A549 (cell line): ENCODE measurements around the gene ASMTL. TPM values are rescaled to one million over a fixed set of nuclear protein-coding genes. Genes with fewer than 3 reads are reported as not detected.
A peak's percentile ranks its signal among the peaks of the same experiment; 100 is the strongest.

Experiments used
- ATAC-seq, 2 experiments: fragments of 200-7000 bp in 1 of 2; fragments of >200 bp in 1 of 2; cut with Nextera tagmentation in 1 of 2; cut with Tn5 transposase in 1 of 2; 3 replicates each; pipeline versions ENCODE4 v1.8.0 to v1.9.1; 2018 to 2020; ENCODE audit warnings: mild to moderate bottlenecking in 1 of 2, moderate library complexity in 1 of 2
- CTCF ChIA-PET: fragments of 300-600 bp; sonication (Branson Sonifier 250); formaldehyde crosslinking; extraction: SDS; loops from one replicate; lab custom pipeline; 2021; ENCODE audit warnings: antibody characterized with exemption, inconsistent platforms; lab: Yijun Ruan, JAX
- POLR2A ChIA-PET: fragments of 350-600 bp; formaldehyde crosslinking; extraction: SDS; loops from one replicate; lab custom pipeline; 2021; ENCODE audit warnings: antibody characterized with exemption, inconsistent platforms; lab: Yijun Ruan, JAX
- DNase-seq, 2 experiments: peaks; one replicate each; pipeline versions ENCODE4 v3.0.0 to v3.0.0-alpha.2; 2011 to 2016; ENCODE audit warnings: low read depth in 1 of 2, low spot score in 1 of 2
- FAIRE-seq: peaks from 2 replicates; lab custom pipeline; 2011; peaks lifted over from hg19 to GRCh38; lab: Jason Lieb, UNC
- H3K27ac ChIP-seq, 2 experiments: fragments of >200 bp; sonication (Bioruptor Twin); formaldehyde crosslinking; 3 replicates each; pipeline ENCODE4 v1.5.1; 2016 to 2017
- H3K4me1 ChIP-seq: fragments of >200 bp; sonication (Bioruptor Twin); formaldehyde crosslinking; 3 replicates; pipeline ENCODE4 v1.6.1; 2016
- H3K4me2 ChIP-seq: fragments of >200 bp; sonication (Bioruptor Twin); formaldehyde crosslinking; 3 replicates; pipeline ENCODE4 v1.6.1; 2016
- H3K4me3 ChIP-seq: fragments of >200 bp; sonication (Bioruptor Twin); formaldehyde crosslinking; 3 replicates; pipeline ENCODE4 v1.5.1; 2016
- H3K9me3 ChIP-seq: fragments of >200 bp; sonication (Bioruptor Twin); formaldehyde crosslinking; 3 replicates; pipeline ENCODE4 v1.6.1; 2016
- BCL3 ChIP-seq: fragments of >200 bp; sonication (Bioruptor Twin); formaldehyde crosslinking; IDR thresholded peaks from 3 replicates; pipeline ENCODE4 v1.6.1; 2016
- CBX2 ChIP-seq: fragments of 200-600 bp; sonication (generic); IDR thresholded peaks from 2 replicates; pipeline ENCODE4 v1.6.1; 2016; ENCODE audit warnings: low read depth, mild to moderate bottlenecking, borderline replicate concordance
- CEBPB ChIP-seq, 2 experiments: fragments of >200 bp in 1 of 2; sonication (Bioruptor Twin) in 1 of 2; formaldehyde crosslinking in 1 of 2; IDR thresholded peaks; 2 replicates each; pipeline ENCODE4 v1.6.1; 2012 to 2016
- CHD4 ChIP-seq: fragments of 200-600 bp; sonication (generic); IDR thresholded peaks from 2 replicates; pipeline ENCODE4 v1.6.1; 2016; ENCODE audit warnings: antibody characterized with exemption, mild to moderate bottlenecking, borderline replicate concordance
- EP300 ChIP-seq, 2 experiments: fragments of >200 bp; sonication (Bioruptor Twin); formaldehyde crosslinking; IDR thresholded peaks; 2 replicates in 1 of 2; 3 replicates in 1 of 2; pipeline ENCODE4 v1.6.1; 2016 to 2017
- HDAC2 ChIP-seq: fragments of 200-600 bp; sonication (generic); IDR thresholded peaks from 2 replicates; pipeline ENCODE4 v1.6.1; 2016
- KDM5A ChIP-seq: fragments of 200-600 bp; sonication (generic); IDR thresholded peaks from 2 replicates; pipeline ENCODE4 v1.6.1; 2016; ENCODE audit warnings: antibody characterized with exemption, mild to moderate bottlenecking
- MAFK ChIP-seq: fragments of 450-650 bp; IDR thresholded peaks from 2 replicates; pipeline ENCODE4 v1.6.1; 2014; ENCODE audit not compliant: partially characterized antibody
- MAX ChIP-seq: IDR thresholded peaks from 2 replicates; pipeline ENCODE4 v1.6.1; 2012
- MAZ ChIP-seq: fragments of 150-350 bp; IDR thresholded peaks from 2 replicates; pipeline ENCODE4 v1.6.1; 2014; ENCODE audit warnings: antibody characterized with exemption, low read depth, low read length, borderline replicate concordance
- NFE2L2 ChIP-seq: fragments of 150-350 bp; conservative IDR thresholded peaks from 2 replicates; pipeline ENCODE4 v1.6.1; 2014; ENCODE audit warnings: low read length
- NPAS2 ChIP-seq: fragments of 250-450 bp; sonication (Bioruptor Pico); IDR thresholded peaks from 2 replicates; pipeline ENCODE4 v1.8.0; 2022; ENCODE audit warnings: mild to moderate bottlenecking, moderate library complexity, borderline replicate concordance
- PBX3 ChIP-seq: IDR thresholded peaks from 2 replicates; pipeline ENCODE4 v1.6.1; 2012
- PHF8 ChIP-seq: fragments of 200-600 bp; sonication (generic); IDR thresholded peaks from 2 replicates; pipeline ENCODE4 v1.6.1; 2016; ENCODE audit warnings: low read depth, mild to moderate bottlenecking, antibody characterized with exemption, moderate library complexity, borderline replicate concordance
- POLR2A ChIP-seq: IDR thresholded peaks from 2 replicates; pipeline ENCODE4 v1.6.1; 2012; ENCODE audit warnings: mild to moderate bottlenecking, low read length
- RCOR1 ChIP-seq: fragments of 150-350 bp; IDR thresholded peaks from 2 replicates; pipeline ENCODE4 v1.6.1; 2014; ENCODE audit warnings: antibody characterized with exemption, low read length, low read depth
- RNF2 ChIP-seq: fragments of 200-600 bp; sonication (generic); IDR thresholded peaks from 2 replicates; pipeline ENCODE4 v1.6.1; 2016; ENCODE audit warnings: low read depth, mild to moderate bottlenecking, antibody characterized with exemption, moderate library complexity, borderline replicate concordance
- SMC3 ChIP-seq: fragments of >200 bp; sonication (Bioruptor Twin); formaldehyde crosslinking; IDR thresholded peaks from 3 replicates; pipeline ENCODE4 v1.6.1; 2018; ENCODE audit warnings: inconsistent platforms
- SREBF2 ChIP-seq: fragments of 450-650 bp; IDR thresholded peaks from 2 replicates; pipeline ENCODE4 v1.6.1; 2014; ENCODE audit warnings: mild to moderate bottlenecking, moderate library complexity
- ZC3H11A ChIP-seq: fragments of 450-650 bp; IDR thresholded peaks from 2 replicates; pipeline ENCODE4 v1.6.1; 2014; ENCODE audit warnings: antibody characterized with exemption, mild to moderate bottlenecking
- ZFP36 ChIP-seq: fragments of 450-650 bp; IDR thresholded peaks from 2 replicates; pipeline ENCODE4 v1.6.1; 2014; ENCODE audit warnings: borderline replicate concordance; ENCODE audit not compliant: partially characterized antibody
- ZNF302 ChIP-seq: fragments of 250-450 bp; sonication (Bioruptor Pico); IDR thresholded peaks from 2 replicates; pipeline ENCODE4 v1.9.0; 2021; ENCODE audit warnings: inconsistent platforms, mild to moderate bottlenecking, moderate library complexity
- WGBS: methylation state at CpG from one replicate; pipeline ENCODE4 v1.1.6; 2017; ENCODE audit errors: missing lambda C conversion rate; 5-methylcytosine and 5-hydroxymethylcytosine counted together
- polyA plus RNA-seq, 4 experiments: library from polyadenylated mRNA; depleted of rRNA in 3 of 4; stranded (reverse); fragments of >200 nt; fragmentation: RNase III in 1 of 4; extraction: RNeasy Plus Mini Kit Qiagen cat#74134 plus additional on column Dnase treatment in 1 of 4; gene quantifications; 2 replicates in 3 of 4; 3 replicates in 1 of 4; pipeline ENCODE4 v1.2.3, GENCODE V29; 2011 to 2017

ASMTL gene
- polyA plus RNA-seq, 2 of the 4 experiments (the other 2 are of a cell fraction) = 12.3 to 15.4 TPM

DNA sequence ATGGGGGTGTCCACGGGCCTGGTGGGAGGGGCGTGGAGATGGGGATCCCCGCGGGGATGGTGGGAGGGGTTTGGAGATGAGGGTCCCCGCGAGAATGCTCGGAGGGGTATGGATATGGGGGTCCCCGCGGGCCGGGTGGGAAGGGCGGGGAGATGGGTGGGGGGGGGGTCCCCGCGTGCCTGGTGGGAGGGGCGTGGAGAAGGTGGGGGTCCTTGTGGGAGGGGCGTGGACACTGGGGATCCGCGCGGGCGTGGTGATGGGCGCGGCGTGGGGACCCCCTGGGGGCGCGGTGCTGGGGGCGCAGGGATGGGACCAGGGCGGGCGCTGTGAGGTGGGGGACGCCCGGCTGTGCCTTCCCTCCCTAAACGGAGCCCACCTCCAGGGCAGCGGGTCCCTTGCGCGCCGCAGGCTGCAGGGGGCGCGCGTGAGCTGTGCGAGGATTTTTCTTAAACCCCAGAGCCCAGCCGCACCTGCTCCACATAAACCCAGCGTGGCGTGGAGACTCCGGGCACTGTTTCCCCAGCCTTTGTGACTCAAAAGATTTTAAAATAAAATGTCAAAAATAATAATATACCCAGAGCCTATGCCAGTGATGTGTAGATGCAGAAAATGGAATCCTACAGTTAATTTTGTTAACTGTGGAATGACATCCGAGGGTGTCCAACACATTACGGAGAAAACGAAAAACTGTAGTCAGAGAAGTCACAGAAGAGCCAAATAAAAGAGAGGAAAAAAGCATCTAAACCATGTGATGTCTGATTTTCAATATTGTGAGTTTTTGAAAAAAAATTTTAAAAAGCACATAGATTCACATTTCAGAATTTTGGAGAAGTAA, 1.5 kb upstream of the ASMTL start (continued):
- TF ChIP-seq MAX (0 out of 2 replicates have a peak, but pooled peaks have one; percentile 19), ZFP36 (no peak), ZC3H11A (no peak), RCOR1 (no peak), PBX3 (no peak), MAFK (no peak), EP300 (IDR thresholded peaks at IDR 0.05) (no peak), ZNF302 (CRISPR knock-in tag) (no peak)

DNA sequence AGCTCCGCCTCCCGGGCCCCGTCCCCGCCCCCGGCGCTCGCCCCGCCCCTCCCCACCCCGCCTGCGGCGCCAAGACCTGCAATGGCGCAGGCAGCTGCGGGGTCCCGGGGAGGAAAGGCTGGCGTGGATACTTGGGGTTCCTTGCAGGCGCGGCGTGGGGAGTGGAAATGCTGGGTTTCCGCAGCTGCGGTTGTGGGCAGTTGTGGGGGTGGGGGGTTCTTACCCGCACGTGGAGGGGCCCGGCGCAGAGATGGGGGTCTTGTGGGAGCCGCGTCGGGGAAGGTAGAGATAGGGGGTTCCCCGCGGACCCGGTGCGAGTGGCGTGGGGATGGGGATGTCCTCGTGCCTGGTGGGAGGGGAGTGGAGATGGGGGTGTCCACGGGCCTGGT, 680 bp upstream of the ASMTL start:
- Histone ChIP-seq H3K27ac (peak overlapping the region; percentile 90 to 91), H3K4me3 (peak overlapping the region; percentile 81), H3K4me1 (peaks cover 13% of the 10 kb centered on the region; the same call in 2 of the 3 replicates), H3K4me2 (peak overlapping the region; percentile 77), H3K9me3 (peaks cover 9% of the 10 kb centered on the region; the same call in 2 of the 3 replicates)
- 2% methylated on average over 11 of the region's 34 CpGs for whole genome bisulfite sequencing
- TF ChIP-seq SMC3 = no peak
- peak; percentile 62; the same call in 1 of the 2 replicates for TF ChIP-seq PHF8
- peak; percentile 22; the same call in 1 of the 2 replicates for TF ChIP-seq POLR2A
- TF ChIP-seq CHD4 = peak; percentile 51; the same call in 1 of the 2 replicates
- ChIA-PET CTCF (no interaction called here), POLR2A (no interaction called here)
- no peak for FAIRE-seq
- DNase-seq = peak in 1 of 2 experiments; percentile 60
- peak; percentile 46 to 56 for ATAC-seq

- ATAC-seq (no peak), DNase-seq (no peak), FAIRE-seq (no peak)
- Histone ChIP-seq H3K4me3 (peak overlapping the region; percentile 99), H3K4me2 (peak overlapping the region; percentile 100), H3K27ac (peak overlapping the region; percentile 87 to 91), H3K4me1 (peaks cover 13% of the 10 kb centered on the region; the same call in 2 of the 3 replicates), H3K9me3 (peaks cover 9% of the 10 kb centered on the region; the same call in 2 of the 3 replicates)
- CTCF ChIA-PET = no interaction called here
- POLR2A ChIA-PET = no interaction called here
- WGBS = 11% methylated on average over 14 of the region's 23 CpGs
- TF ChIP-seq BCL3 (no peak), MAZ (no peak), KDM5A (no peak), CEBPB (IDR thresholded peaks at IDR 0.05) (no peak), SREBF2 (no peak), RNF2 (no peak), CBX2 (no peak), HDAC2 (no peak), MAFK (no peak), NPAS2 (no peak), NFE2L2 (no peak), EP300 (IDR thresholded peaks at IDR 0.05) (no peak)
Observed at GRCh38 chrX:1451661-1452515, 821 bp downstream of the ASMTL start.
